ENCODE measurements around the gene CLBA1.

The CLBA1 gene

GRCh38 chr14:104980611-104981531, 4.7 kb upstream of the CLBA1 start:
- no peak for DNase-seq

- no peak for DNase-seq
Measured at GRCh38 chr14:104981699-104982541, 3.7 kb upstream of the CLBA1 start.

- DNase-seq = no peak
Measured at GRCh38 chr14:104982548-104983230, 2.9 kb upstream of the CLBA1 start.

- DNase-seq = no peak
Measured at GRCh38 chr14:104983231-104983721, 2.3 kb upstream of the CLBA1 start.

GRCh38 chr14:104984056-104984894, 1.3 kb upstream of the CLBA1 start:
- DNase-seq = no peak

- DNase-seq = no peak
Measured at GRCh38 chr14:104986487-104987164, 1.0 kb downstream of the CLBA1 start.

GRCh38 chr14:104989236-104989950, 3.8 kb downstream of the CLBA1 start:
- no peak for DNase-seq

GRCh38 chr14:104989951-104990303, 4.3 kb downstream of the CLBA1 start:
- DNase-seq = no peak

- DNase-seq = no peak
Measured at GRCh38 chr14:104991896-104992230, 6.3 kb downstream of the CLBA1 start.

GRCh38 chr14:104992501-104992900, 6.9 kb downstream of the CLBA1 start:
- DNase-seq = no peak

GRCh38 chr14:104993306-104993705, 7.7 kb downstream of the CLBA1 start:
- DNase-seq = no peak

GRCh38 chr14:104993808-104994591, 8.4 kb downstream of the CLBA1 start:
- DNase-seq = no peak

GRCh38 chr14:104994978-104995377, 9.4 kb downstream of the CLBA1 start:
- no peak for DNase-seq

- no peak for DNase-seq
Measured at GRCh38 chr14:104996032-104996431, 10.4 kb downstream of the CLBA1 start.

- no peak for DNase-seq
Measured at GRCh38 chr14:104996483-104996882, 10.9 kb downstream of the CLBA1 start.

- DNase-seq = no peak
Measured at GRCh38 chr14:104998801-104999200, 13.2 kb downstream of the CLBA1 start.

GRCh38 chr14:104999361-104999760, 13.8 kb downstream of the CLBA1 start:
- no peak for DNase-seq

GRCh38 chr14:105005329-105005928, 19.8 kb downstream of the CLBA1 start:
- no peak for DNase-seq

- no peak for DNase-seq
Measured at GRCh38 chr14:105005929-105006830, 20.6 kb downstream of the CLBA1 start.

All from OCI-M1 (cell line).